ENCODE results near the gene C1QTNF9. TPM values are rescaled to one million over a fixed set of nuclear protein-coding genes. Genes with fewer than 3 reads are reported as not detected.

C1QTNF9 gene
- total RNA-seq, 1 experiment from 2014 or later = not detected

DNA sequence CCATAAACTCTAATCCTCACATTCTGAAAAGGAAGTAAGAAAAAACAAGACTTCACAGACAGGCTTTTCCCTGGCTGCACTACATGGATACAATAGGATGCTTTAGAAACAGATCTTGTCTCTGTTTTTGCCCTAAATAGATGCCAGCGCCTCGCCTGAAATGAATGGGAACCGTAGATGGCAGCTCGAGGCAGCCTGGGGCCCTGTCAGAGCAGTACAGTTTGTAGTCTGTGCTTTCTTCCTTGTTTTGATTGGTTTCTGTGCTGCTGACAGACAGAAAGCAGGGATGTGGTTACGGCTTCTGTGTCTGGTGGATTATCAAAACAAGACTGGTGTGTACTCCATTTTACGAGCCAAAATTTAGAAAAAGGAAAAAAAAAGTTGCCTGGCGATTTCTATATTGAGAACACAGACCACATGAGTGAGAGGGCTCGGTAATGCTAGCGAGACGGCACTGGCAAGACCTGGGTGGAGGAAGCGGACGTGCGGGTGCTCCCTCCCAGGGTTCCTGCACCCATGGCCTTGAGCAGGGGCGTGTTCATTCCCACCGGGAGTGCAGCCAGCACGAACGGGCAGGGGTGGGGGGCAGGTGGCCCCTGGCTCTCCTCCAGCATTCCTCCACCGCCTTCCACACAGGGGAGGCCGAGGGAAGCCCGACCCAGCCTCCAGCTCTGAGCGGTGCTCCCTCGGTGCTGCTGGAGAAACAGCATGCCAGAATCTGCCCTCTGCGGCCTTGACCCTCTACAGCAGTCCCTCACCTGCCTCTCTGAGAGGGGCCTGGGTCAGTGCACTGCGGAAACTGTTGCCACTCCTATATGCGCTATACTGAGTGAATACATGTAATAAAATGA lies 37.6 kb upstream of the C1QTNF9 start (continued):
- TF ChIP-seq, protein P1, sequence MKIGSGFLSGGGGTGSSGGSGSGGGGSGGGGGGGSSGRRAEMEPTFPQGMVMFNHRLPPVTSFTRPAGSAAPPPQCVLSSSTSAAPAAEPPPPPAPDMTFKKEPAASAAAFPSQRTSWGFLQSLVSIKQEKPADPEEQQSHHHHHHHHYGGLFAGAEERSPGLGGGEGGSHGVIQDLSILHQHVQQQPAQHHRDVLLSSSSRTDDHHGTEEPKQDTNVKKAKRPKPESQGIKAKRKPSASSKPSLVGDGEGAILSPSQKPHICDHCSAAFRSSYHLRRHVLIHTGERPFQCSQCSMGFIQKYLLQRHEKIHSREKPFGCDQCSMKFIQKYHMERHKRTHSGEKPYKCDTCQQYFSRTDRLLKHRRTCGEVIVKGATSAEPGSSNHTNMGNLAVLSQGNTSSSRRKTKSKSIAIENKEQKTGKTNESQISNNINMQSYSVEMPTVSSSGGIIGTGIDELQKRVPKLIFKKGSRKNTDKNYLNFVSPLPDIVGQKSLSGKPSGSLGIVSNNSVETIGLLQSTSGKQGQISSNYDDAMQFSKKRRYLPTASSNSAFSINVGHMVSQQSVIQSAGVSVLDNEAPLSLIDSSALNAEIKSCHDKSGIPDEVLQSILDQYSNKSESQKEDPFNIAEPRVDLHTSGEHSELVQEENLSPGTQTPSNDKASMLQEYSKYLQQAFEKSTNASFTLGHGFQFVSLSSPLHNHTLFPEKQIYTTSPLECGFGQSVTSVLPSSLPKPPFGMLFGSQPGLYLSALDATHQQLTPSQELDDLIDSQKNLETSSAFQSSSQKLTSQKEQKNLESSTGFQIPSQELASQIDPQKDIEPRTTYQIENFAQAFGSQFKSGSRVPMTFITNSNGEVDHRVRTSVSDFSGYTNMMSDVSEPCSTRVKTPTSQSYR (CRISPR knock-in tag; IDR thresholded peaks at IDR 0.05) = no peak
- TF ChIP-seq, protein P2, sequence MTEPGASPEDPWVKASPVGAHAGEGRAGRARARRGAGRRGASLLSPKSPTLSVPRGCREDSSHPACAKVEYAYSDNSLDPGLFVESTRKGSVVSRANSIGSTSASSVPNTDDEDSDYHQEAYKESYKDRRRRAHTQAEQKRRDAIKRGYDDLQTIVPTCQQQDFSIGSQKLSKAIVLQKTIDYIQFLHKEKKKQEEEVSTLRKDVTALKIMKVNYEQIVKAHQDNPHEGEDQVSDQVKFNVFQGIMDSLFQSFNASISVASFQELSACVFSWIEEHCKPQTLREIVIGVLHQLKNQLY (CRISPR knock-in tag; IDR thresholded peaks at IDR 0.05) = no peak

DNA sequence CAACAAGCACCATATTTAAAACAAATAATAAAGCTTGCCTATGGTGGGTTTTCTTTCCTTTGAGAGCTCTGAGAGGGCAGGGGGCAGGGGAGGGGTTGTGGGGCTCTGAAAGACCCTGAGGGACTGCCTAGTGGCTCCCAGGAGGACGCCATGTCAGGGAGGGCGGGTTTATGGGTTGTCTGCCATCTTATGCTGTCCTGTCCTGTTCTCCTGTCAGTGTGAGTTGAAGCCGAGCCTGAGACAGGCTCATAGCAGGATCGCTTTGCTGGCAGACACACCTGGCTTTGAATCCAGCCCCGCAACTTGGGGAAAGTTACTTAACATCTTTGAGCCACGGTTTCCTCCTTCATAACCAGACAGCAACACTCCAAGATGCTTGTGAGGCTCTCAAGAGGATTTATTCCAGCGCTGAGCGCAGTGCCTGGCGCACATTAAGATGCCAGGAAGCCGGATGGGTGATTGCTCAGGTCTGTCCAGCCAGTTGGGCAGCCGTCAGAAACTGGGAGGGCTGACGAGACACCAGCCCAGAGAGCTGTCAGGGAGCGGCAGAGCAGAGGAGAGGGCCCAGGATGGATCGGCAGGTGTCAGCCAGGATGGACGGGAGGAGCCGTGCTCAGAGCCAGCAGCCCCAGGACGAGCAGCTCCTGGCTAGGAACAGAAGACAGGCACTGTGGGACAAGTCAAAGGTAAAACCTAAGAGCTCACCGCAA lies 36.8 kb upstream of the C1QTNF9 start:
- no peak overlapping the region for H3K4me3 Mint-ChIP-seq
- peaks cover 17% of the 10 kb centered on the region for H3K4me1 Mint-ChIP-seq
- ATAC-seq = no peak
- 0 out of 2 replicates have a peak, but pooled peaks cover 5% of the 10 kb centered on the region for H3K36me3 Mint-ChIP-seq
- peaks cover 6% of the 10 kb centered on the region; the same call in 1 of the 2 replicates for H3K9me3 Mint-ChIP-seq
- H3K27ac Mint-ChIP-seq = peak overlapping the region; percentile 52
- H3K27me3 Mint-ChIP-seq (ENCODE audit: low read depth) = no peaks in the 10 kb centered on the region
- no peak for DNase-seq (ENCODE audit: low spot score)
- ChIA-PET CTCF (interaction anchor here (1.1 kb wide), 2 partner anchors 44 to 45 kb away, joined by 5 to 6 read pairs; no protein-coding TSS in a partner anchor), POLR2A (no interaction called here)
- TF ChIP-seq ZNF121 (CRISPR knock-in tag; IDR thresholded peaks at IDR 0.05) (no peak), ATF1 (CRISPR knock-in tag; IDR thresholded peaks at IDR 0.05) (no peak), EMX1 (CRISPR knock-in tag; IDR thresholded peaks at IDR 0.05) (no peak), JUN (CRISPR knock-in tag; IDR thresholded peaks at IDR 0.05) (no peak), ZNF232 (CRISPR knock-in tag; IDR thresholded peaks at IDR 0.05) (no peak), RELA (CRISPR knock-in tag; IDR thresholded peaks at IDR 0.05; ENCODE audit: borderline replicate concordance) (no peak), HMGA2 (CRISPR knock-in tag; IDR thresholded peaks at IDR 0.05) (no peak), SMAD4 (CRISPR knock-in tag; IDR thresholded peaks at IDR 0.05) (no peak)
- TF ChIP-seq, protein P3, sequence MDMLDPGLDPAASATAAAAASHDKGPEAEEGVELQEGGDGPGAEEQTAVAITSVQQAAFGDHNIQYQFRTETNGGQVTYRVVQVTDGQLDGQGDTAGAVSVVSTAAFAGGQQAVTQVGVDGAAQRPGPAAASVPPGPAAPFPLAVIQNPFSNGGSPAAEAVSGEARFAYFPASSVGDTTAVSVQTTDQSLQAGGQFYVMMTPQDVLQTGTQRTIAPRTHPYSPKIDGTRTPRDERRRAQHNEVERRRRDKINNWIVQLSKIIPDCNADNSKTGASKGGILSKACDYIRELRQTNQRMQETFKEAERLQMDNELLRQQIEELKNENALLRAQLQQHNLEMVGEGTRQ (CRISPR knock-in tag; IDR thresholded peaks at IDR 0.05) = no peak
- TF ChIP-seq, protein P4, sequence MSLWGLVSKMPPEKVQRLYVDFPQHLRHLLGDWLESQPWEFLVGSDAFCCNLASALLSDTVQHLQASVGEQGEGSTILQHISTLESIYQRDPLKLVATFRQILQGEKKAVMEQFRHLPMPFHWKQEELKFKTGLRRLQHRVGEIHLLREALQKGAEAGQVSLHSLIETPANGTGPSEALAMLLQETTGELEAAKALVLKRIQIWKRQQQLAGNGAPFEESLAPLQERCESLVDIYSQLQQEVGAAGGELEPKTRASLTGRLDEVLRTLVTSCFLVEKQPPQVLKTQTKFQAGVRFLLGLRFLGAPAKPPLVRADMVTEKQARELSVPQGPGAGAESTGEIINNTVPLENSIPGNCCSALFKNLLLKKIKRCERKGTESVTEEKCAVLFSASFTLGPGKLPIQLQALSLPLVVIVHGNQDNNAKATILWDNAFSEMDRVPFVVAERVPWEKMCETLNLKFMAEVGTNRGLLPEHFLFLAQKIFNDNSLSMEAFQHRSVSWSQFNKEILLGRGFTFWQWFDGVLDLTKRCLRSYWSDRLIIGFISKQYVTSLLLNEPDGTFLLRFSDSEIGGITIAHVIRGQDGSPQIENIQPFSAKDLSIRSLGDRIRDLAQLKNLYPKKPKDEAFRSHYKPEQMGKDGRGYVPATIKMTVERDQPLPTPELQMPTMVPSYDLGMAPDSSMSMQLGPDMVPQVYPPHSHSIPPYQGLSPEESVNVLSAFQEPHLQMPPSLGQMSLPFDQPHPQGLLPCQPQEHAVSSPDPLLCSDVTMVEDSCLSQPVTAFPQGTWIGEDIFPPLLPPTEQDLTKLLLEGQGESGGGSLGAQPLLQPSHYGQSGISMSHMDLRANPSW (CRISPR knock-in tag; conservative IDR thresholded peaks at IDR 0.05; ENCODE audit: low read depth) = no peak
- TF ChIP-seq, protein P5, sequence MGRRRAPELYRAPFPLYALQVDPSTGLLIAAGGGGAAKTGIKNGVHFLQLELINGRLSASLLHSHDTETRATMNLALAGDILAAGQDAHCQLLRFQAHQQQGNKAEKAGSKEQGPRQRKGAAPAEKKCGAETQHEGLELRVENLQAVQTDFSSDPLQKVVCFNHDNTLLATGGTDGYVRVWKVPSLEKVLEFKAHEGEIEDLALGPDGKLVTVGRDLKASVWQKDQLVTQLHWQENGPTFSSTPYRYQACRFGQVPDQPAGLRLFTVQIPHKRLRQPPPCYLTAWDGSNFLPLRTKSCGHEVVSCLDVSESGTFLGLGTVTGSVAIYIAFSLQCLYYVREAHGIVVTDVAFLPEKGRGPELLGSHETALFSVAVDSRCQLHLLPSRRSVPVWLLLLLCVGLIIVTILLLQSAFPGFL (CRISPR knock-in tag; IDR thresholded peaks at IDR 0.05; ENCODE audit: borderline replicate concordance) = no peak
- TF ChIP-seq, protein P6, sequence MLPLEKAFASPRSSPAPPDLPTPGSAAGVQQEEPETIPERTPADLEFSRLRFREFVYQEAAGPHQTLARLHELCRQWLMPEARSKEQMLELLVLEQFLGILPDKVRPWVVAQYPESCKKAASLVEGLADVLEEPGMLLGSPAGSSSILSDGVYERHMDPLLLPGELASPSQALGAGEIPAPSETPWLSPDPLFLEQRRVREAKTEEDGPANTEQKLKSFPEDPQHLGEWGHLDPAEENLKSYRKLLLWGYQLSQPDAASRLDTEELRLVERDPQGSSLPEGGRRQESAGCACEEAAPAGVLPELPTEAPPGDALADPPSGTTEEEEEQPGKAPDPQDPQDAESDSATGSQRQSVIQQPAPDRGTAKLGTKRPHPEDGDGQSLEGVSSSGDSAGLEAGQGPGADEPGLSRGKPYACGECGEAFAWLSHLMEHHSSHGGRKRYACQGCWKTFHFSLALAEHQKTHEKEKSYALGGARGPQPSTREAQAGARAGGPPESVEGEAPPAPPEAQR (CRISPR knock-in tag; IDR thresholded peaks at IDR 0.05) = no peak
- TF ChIP-seq, protein P7, sequence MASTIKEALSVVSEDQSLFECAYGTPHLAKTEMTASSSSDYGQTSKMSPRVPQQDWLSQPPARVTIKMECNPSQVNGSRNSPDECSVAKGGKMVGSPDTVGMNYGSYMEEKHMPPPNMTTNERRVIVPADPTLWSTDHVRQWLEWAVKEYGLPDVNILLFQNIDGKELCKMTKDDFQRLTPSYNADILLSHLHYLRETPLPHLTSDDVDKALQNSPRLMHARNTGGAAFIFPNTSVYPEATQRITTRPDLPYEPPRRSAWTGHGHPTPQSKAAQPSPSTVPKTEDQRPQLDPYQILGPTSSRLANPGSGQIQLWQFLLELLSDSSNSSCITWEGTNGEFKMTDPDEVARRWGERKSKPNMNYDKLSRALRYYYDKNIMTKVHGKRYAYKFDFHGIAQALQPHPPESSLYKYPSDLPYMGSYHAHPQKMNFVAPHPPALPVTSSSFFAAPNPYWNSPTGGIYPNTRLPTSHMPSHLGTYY (CRISPR knock-in tag; IDR thresholded peaks at IDR 0.05) = no peak
- TF ChIP-seq, protein P8, sequence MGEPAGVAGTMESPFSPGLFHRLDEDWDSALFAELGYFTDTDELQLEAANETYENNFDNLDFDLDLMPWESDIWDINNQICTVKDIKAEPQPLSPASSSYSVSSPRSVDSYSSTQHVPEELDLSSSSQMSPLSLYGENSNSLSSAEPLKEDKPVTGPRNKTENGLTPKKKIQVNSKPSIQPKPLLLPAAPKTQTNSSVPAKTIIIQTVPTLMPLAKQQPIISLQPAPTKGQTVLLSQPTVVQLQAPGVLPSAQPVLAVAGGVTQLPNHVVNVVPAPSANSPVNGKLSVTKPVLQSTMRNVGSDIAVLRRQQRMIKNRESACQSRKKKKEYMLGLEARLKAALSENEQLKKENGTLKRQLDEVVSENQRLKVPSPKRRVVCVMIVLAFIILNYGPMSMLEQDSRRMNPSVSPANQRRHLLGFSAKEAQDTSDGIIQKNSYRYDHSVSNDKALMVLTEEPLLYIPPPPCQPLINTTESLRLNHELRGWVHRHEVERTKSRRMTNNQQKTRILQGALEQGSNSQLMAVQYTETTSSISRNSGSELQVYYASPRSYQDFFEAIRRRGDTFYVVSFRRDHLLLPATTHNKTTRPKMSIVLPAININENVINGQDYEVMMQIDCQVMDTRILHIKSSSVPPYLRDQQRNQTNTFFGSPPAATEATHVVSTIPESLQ (CRISPR knock-in tag; IDR thresholded peaks at IDR 0.05) = no peak

Data from WTC11 (cell line).